Measurements from ENCODE around the gene FBF1.

DNA sequence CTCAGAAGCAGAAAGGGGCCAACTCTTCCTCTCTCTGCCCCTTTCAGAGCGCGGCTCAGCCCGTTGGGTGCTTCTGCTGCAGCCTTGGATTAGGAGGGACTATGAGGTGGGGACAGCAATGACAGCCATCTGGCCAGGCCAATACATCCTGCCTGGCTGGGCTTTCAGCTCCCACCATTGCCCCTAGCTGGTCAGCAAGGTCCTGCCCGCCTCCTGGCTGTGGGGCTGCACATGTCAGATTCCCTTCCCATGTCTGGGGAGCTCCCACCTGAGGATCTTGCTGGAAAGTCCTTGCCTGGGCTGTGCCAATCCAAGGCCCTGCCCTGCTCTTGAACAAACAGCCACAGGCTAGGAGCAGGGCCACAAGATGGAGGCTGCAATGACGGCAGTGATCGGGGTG is 52.4 kb downstream of the FBF1 start:
- TF ChIP-seq, protein P1, sequence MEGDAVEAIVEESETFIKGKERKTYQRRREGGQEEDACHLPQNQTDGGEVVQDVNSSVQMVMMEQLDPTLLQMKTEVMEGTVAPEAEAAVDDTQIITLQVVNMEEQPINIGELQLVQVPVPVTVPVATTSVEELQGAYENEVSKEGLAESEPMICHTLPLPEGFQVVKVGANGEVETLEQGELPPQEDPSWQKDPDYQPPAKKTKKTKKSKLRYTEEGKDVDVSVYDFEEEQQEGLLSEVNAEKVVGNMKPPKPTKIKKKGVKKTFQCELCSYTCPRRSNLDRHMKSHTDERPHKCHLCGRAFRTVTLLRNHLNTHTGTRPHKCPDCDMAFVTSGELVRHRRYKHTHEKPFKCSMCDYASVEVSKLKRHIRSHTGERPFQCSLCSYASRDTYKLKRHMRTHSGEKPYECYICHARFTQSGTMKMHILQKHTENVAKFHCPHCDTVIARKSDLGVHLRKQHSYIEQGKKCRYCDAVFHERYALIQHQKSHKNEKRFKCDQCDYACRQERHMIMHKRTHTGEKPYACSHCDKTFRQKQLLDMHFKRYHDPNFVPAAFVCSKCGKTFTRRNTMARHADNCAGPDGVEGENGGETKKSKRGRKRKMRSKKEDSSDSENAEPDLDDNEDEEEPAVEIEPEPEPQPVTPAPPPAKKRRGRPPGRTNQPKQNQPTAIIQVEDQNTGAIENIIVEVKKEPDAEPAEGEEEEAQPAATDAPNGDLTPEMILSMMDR (IDR thresholded peaks at IDR 0.05; ENCODE audit: low read depth, low read length, poor library complexity, severe bottlenecking) = no peak
- no peak for TF ChIP-seq EZH2phosphoT487 (IDR thresholded peaks at IDR 0.05; ENCODE audit: borderline replicate concordance, low read length)
